GM19023 (cell line): ENCODE results near the gene PLXDC2.
"Not testable (repeated sequence)": the region's sequence is repeated elsewhere in the genome, so short reads cannot be mapped to it uniquely, and the experiment has no call there.

Source experiments
- ATAC-seq: cut with Tn5 transposase; IDR thresholded peaks from one replicate; pipeline ENCODE4 v1.9.1; 2021; ENCODE audit warnings: mild to moderate bottlenecking, moderate library complexity; ENCODE audit not compliant: unreplicated experiment

Gene PLXDC2

DNA sequence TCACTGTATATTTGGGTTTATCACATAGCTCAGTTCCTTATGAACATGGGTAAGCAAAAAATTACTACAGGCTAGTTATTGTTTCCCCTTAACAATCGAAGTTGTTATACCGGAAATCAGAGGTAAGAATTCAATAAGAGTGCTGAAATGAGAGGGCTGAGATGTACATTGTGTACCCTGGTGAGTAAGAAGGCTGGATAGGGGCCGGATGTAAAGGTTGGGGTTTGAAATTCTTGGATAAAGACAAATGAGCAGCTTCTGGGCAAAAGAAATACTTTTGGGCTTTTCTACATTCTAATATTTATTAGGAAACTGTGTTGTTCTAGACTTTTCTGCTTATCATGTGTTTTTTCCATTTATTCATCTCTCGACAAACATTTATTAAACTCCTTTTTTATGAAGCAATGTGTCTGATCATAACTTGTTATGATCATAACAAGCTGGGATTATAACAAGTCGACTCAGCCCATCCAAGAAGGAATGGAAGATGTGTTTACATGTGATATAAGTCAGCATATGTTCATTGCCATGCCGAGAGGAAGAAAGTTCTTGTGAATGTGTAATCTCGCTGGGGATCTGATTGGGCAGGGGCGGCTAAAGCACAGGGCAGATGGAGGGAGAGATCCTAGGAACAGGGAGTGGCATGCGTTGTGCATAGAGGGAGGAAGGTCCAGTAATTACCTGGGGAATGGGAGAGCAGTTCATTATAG is 155.3 kb downstream of the PLXDC2 start:
- ATAC-seq = no peak

DNA sequence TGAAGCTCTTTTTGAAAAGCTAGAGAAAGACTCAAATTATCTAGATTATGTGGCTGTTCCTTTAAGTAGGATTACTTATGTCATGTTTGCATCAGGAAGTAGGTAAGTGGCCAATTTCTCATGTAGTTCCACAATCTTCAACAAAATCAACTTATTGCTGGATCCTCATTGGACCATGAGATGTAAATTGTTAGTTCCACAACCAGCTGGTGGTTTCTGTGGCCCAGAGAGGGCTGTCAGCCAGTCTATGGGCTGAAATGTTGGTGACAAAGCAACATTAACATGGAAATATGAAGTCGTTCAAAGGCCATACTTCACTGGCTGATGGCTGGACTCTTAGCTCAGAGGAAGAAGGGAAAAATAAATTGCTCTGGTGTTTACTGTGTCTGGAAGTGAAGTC is 157.9 kb downstream of the PLXDC2 start:
- no peak for ATAC-seq

GRCh38 chr10:19974554-19974953 is 158.3 kb downstream of the PLXDC2 start:
- ATAC-seq = no peak

GRCh38 chr10:19977097-19977521 is 160.9 kb downstream of the PLXDC2 start:
- ATAC-seq = no peak

DNA sequence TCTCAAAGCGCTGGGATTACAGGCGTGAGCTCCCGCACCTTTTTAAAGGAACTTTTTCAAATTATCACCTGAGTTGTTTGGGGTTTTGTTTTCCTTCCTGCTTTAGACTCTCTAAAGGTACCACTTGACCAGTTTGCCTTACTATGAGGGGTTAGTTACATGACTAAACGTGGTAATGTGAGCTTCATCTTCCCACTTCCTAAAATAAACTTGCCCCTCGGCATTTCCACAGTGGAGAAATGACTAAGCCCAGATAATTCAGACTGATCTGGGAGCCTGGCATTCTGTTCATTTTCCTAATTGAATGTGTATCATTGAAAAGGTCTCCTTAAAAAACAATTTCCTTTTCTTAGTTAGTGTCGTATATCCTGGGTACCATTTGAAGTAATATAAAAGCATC is 163.4 kb downstream of the PLXDC2 start:
- no peak for ATAC-seq

DNA sequence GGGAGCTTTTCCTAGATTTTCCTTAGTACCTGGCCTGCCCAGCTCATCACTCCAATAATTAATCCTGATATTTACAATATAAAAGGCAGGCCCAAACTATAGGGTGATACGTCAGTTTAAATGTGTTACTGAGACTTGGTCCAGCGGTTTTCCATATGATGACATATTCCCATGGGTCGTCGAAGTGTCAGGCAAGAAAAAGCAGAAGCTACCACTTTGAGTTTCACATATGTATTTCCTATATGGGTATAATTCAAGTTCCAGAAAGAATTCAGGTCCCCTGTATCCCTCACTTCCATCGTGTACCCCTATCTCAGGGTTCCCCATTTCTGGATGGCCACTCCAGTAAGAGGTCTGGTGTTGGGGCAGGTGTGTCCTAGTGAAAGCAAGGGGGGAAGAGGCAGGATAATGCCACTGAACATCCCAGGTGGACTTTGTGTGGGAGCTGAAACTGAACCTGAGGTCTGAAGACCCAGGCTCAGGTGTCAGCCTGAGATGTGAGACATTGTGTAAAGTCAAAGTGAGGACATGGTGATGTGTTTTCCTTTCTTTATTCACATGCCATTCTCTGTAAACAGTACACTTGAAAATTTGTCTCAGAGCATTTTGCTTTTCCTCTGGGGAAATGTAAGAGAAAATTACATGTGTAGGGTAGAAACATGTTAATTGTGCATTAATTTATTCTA is 167.8 kb downstream of the PLXDC2 start:
- no peak for ATAC-seq

DNA sequence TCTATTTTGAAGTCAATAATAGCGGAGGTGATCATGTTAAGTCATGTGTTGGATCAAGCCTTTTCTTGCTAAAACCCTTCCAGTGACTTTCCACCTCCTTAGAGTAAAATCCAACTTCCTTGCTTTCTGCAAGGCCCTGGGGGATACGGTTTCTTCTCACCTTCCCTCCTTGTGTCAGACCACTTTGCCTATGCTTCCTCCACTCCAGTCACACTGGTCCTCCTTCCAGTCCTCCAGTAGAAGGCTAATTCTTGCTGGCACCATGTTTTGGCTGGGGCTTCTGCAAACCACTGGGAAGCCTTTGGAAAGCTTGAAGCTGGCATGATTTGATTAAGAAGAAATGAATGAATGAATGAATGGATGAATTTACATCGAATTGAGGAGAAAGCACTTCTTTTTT is 169.5 kb downstream of the PLXDC2 start:
- ATAC-seq = no peak

- no peak for ATAC-seq
These were observed 170.4 kb downstream of the PLXDC2 start for GRCh38 chr10:19986591-19986990.

- no peak for ATAC-seq
These were observed 171.7 kb downstream of the PLXDC2 start for GRCh38 chr10:19987931-19988330.

DNA sequence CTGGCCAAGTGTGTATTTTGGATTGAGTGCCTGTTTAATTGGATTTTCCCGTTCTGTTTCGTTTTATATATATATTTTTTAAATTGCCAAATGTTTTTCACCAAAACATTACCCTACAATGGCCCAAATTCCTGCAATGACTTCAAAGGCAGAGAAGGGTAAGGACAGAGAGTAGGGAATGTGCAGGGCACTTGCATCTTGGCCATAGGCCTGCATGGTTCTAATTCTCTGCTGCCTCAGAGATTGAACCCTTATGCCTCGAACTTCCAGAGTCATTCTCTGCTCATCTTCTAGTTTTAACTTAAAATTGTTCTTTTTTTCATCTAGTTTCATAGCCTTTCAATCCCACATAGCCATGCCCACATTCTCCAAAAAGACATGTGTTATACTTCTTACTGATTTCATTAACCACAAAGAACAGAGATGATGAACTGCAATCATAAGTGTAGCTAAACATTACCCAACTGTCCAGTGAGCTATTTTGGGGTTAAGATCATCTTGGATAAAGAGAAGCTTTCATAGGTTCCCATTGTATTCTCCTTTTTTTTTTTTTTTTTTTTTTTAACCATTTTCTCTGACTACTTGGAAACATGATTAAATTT is 177.6 kb downstream of the PLXDC2 start:
- ATAC-seq = no peak

DNA sequence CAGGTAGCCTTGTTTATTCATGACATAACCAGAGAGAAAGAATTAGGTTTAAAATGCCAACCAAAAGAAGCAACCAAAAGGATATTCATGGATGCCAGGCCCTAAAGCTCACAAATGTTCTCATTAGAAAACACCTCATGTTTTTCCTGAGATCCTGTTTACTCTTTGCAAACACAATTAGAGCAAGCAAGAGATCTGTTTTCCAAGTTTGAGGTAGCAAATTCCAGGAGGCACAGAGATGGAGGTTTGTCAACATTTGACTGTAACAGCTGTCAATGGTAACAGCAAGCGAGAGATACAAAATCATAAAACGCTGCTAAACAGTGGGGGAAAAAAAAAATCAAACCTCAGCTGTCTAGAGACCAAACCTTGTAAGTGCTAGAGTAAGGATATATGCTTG is 182.2 kb downstream of the PLXDC2 start:
- ATAC-seq = no peak

- no peak for ATAC-seq
These were observed 183.2 kb downstream of the PLXDC2 start for GRCh38 chr10:19999431-19999830.

- ATAC-seq = not testable (repeated sequence)
These were observed 185.8 kb downstream of the PLXDC2 start for GRCh38 chr10:20002026-20002425.

- ATAC-seq = no peak
These were observed 186.4 kb downstream of the PLXDC2 start for GRCh38 chr10:20002657-20003056.

DNA sequence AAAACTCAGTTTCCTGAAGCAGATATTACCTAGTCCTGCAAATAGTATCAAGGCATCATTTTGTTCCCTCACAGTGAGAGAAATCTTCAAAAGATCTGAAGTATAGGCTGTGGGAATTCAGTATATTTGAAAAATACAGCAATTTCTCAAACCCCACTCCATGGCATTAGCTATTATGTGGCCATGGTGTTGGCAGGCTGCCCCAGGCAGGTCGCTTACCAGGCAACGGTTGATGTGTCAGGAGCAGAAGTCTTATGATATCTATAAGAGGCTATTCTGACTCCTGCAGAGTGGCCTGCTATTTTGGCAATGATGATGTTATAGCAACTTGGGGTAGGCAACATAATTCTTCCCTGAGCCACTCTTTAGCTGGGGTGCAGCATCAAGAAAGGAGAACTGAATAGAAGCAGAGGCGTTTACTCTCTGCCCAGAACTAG is 187.9 kb downstream of the PLXDC2 start:
- peak; percentile 36 for ATAC-seq

DNA sequence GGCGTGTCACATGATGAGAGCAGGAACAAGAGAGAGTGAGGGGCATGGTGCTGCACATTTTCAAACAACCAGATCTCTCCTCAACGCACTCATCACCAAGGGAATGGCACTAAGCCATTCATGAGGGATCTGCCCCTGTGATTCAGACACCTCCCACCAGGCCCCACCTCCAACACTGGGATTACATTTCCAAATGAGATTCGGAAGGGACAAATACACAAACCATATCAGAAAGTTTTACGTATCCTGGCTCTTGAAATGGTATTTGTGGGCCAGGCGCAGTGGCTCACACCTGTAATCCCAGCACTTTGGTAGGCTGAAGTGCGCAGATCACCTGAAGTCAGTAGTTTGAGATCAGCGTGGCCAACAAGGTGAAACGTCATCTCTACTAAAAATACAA is 189.4 kb downstream of the PLXDC2 start:
- ATAC-seq = no peak

GRCh38 chr10:20006169-20006870 is 190.1 kb downstream of the PLXDC2 start:
- ATAC-seq = no peak

- no peak for ATAC-seq
These were observed 191.2 kb downstream of the PLXDC2 start for GRCh38 chr10:20007426-20007825.

DNA sequence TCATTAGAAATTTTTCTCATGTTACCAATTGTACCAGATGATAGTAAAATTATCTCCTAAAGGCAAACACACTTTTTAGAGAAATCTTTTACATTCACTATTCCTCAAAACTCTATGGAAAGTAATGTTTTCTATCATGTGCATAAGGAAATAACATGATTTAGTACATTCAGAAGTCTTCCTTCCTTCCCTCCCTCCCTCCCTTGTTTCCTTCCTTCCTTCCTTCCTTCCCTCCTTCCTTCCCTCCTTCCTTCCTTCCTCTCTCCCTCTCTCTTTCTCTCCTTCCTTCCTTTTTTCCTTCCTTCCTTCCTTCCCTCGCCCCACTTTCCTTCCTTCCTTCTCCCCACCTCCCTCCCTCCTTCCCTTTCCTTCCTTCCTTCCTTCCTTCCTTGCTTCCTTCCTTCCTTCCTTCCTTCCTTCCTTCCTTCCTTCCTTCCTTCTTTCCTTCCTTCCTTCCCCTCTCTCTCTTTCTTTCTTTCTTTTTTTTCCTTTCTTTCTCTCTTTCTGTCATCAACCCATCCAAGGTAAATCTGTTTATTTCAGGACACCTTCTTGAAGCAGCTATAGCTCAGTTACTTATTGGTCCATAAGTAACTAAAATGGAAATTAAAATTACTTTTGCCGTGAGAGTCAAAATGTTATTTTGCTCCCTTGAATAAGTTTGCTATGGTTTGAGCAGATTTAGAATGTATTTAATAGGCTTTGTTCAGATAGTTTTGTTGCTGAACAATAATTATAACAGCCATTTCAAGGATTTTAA is 197.9 kb downstream of the PLXDC2 start:
- no peak for ATAC-seq

- no peak for ATAC-seq
These were observed 201.7 kb downstream of the PLXDC2 start for GRCh38 chr10:20017961-20018360.

GRCh38 chr10:20020677-20021076 is 204.4 kb downstream of the PLXDC2 start:
- no peak for ATAC-seq
